HEK293 (cell line): ENCODE data around the gene PTH1R.

Experiments
- CTCF ChIA-PET: fragments of 350-600 bp; formaldehyde crosslinking; extraction: SDS; loops from one replicate; lab custom pipeline; 2021; ENCODE audit warnings: antibody characterized with exemption; lab: Yijun Ruan, JAX
- POLR2A ChIA-PET: fragments of 300-600 bp; formaldehyde crosslinking; extraction: SDS; loops from one replicate; lab custom pipeline; 2020; ENCODE audit warnings: antibody characterized with exemption, inconsistent platforms; lab: Yijun Ruan, JAX
- H3K27ac ChIP-seq: fragments of 200-500 bp; sonication (Bioruptor generic); 2 replicates; pipeline ENCODE4 v1.5.1; 2014; ENCODE audit warnings: low read depth, low read length, control low read depth, inconsistent platforms; ENCODE audit errors: extremely low read depth
- H3K36me3 ChIP-seq, 2 experiments: fragments of 200-500 bp in 1 of 2; sonication (Bioruptor generic) in 1 of 2; 1 replicate in 1 of 2; 2 replicates in 1 of 2; pipeline ENCODE4 v1.5.1; 2014 to 2017; ENCODE audit warnings: inconsistent platforms in 2 of 2, low read length in 2 of 2; ENCODE audit not compliant: control insufficient read depth in 2 of 2, insufficient read depth in 1 of 2
- H3K4me1 ChIP-seq: fragments of 200-500 bp; sonication (Bioruptor generic); 2 replicates; pipeline ENCODE4 v1.5.1; 2014; ENCODE audit warnings: mild to moderate bottlenecking, low read length, inconsistent platforms; ENCODE audit not compliant: control insufficient read depth, insufficient read depth
- H3K4me3 ChIP-seq: 2 replicates; pipeline ENCODE4 v1.5.1; 2011; ENCODE audit warnings: low read depth, mild to moderate bottlenecking, control low read depth, low read length, moderate library complexity
- H3K9me3 ChIP-seq: fragments of 200-500 bp; sonication (Bioruptor generic); 2 replicates; pipeline ENCODE4 v1.5.1; 2014; ENCODE audit warnings: low read depth, low read length, inconsistent platforms; ENCODE audit not compliant: control insufficient read depth, insufficient read depth
- AEBP2 ChIP-seq: fragments of 450-650 bp; formaldehyde crosslinking; IDR thresholded peaks from 2 replicates; pipeline ENCODE4 v1.5.1; 2016; ENCODE audit warnings: missing biosample characterization, missing genetic modification characterization, borderline replicate concordance
- CTCF ChIP-seq: fragments of 450-650 bp; formaldehyde crosslinking; IDR thresholded peaks from 2 replicates; pipeline ENCODE4 v1.5.1; 2016; ENCODE audit warnings: missing biosample characterization, missing genetic modification characterization
- HIC1 ChIP-seq: fragments of 450-650 bp; formaldehyde crosslinking; IDR thresholded peaks from 2 replicates; pipeline ENCODE4 v1.5.1; 2016; ENCODE audit warnings: missing biosample characterization, missing genetic modification characterization
- KLF1 ChIP-seq: fragments of 450-650 bp; formaldehyde crosslinking; IDR thresholded peaks from 2 replicates; pipeline ENCODE4 v1.5.1; 2016; ENCODE audit warnings: missing biosample characterization, missing genetic modification characterization
- OVOL3 ChIP-seq: fragments of 450-650 bp; formaldehyde crosslinking; IDR thresholded peaks from 2 replicates; pipeline ENCODE4 v1.5.1; 2016; ENCODE audit warnings: missing biosample characterization, missing genetic modification characterization
- PBX3 ChIP-seq: sonication (generic); formaldehyde crosslinking; IDR thresholded peaks from 2 replicates; pipeline ENCODE4 v1.8.1; 2022; ENCODE audit warnings: mild to moderate bottlenecking, moderate library complexity, missing genetic modification reagents
- ZBTB1 ChIP-seq: fragments of 450-650 bp; formaldehyde crosslinking; IDR thresholded peaks from 2 replicates; pipeline ENCODE4 v1.5.1; 2016; ENCODE audit warnings: missing biosample characterization, missing genetic modification characterization
- ZBTB6 ChIP-seq: fragments of 450-650 bp; formaldehyde crosslinking; IDR thresholded peaks from 2 replicates; pipeline ENCODE4 v1.5.1; 2017; ENCODE audit warnings: missing biosample characterization, missing genetic modification characterization
- ZNF138 ChIP-seq: fragments of 450-650 bp; formaldehyde crosslinking; IDR thresholded peaks from 2 replicates; pipeline ENCODE4 v1.5.1; 2016; ENCODE audit warnings: missing biosample characterization, missing genetic modification characterization, borderline replicate concordance
- ZNF175 ChIP-seq: fragments of 450-650 bp; formaldehyde crosslinking; IDR thresholded peaks from 2 replicates; pipeline ENCODE4 v1.5.1; 2016; ENCODE audit warnings: missing biosample characterization, missing genetic modification characterization
- ZNF248 ChIP-seq: fragments of 450-650 bp; formaldehyde crosslinking; IDR thresholded peaks from 2 replicates; pipeline ENCODE4 v1.5.1; 2017; ENCODE audit warnings: missing biosample characterization, missing genetic modification characterization
- ZNF280C ChIP-seq: fragments of 450-650 bp; formaldehyde crosslinking; IDR thresholded peaks from 2 replicates; pipeline ENCODE4 v1.5.1; 2016; ENCODE audit warnings: missing biosample characterization, missing genetic modification characterization
- ZNF366 ChIP-seq: fragments of 450-650 bp; formaldehyde crosslinking; conservative IDR thresholded peaks from 2 replicates; pipeline ENCODE4 v1.5.1; 2016; ENCODE audit warnings: missing biosample characterization, missing genetic modification characterization
- ZNF423 ChIP-seq: fragments of 450-650 bp; formaldehyde crosslinking; IDR thresholded peaks from 2 replicates; pipeline ENCODE4 v1.5.1; 2016; ENCODE audit warnings: missing biosample characterization, missing genetic modification characterization
- ZNF513 ChIP-seq: fragments of 450-650 bp; IDR thresholded peaks from 2 replicates; pipeline ENCODE4 v1.5.1; 2018; ENCODE audit warnings: missing biosample characterization, missing genetic modification characterization
- ZNF530 ChIP-seq: fragments of 450-650 bp; formaldehyde crosslinking; IDR thresholded peaks from 2 replicates; pipeline ENCODE4 v1.5.1; 2016; ENCODE audit warnings: low read depth, missing biosample characterization, missing genetic modification characterization
- ZNF549 ChIP-seq: fragments of 450-650 bp; IDR thresholded peaks from 2 replicates; pipeline ENCODE4 v1.5.1; 2018; ENCODE audit warnings: missing biosample characterization, missing genetic modification characterization, mild to moderate bottlenecking, inconsistent platforms, moderate library complexity
- ZNF639 ChIP-seq: fragments of 450-650 bp; formaldehyde crosslinking; IDR thresholded peaks from 2 replicates; pipeline ENCODE4 v1.5.1; 2016; ENCODE audit warnings: missing biosample characterization, missing genetic modification characterization
- ZNF677 ChIP-seq: fragments of 450-650 bp; IDR thresholded peaks from 2 replicates; pipeline ENCODE4 v1.5.0; 2018; ENCODE audit warnings: missing biosample characterization, mild to moderate bottlenecking, missing genetic modification characterization, moderate library complexity
- ZNF701 ChIP-seq: fragments of 450-650 bp; formaldehyde crosslinking; IDR thresholded peaks from 2 replicates; pipeline ENCODE4 v1.5.1; 2016; ENCODE audit warnings: missing biosample characterization, missing genetic modification characterization
- ZNF837 ChIP-seq: fragments of 450-650 bp; formaldehyde crosslinking; IDR thresholded peaks from 2 replicates; pipeline ENCODE4 v1.5.1; 2016; ENCODE audit warnings: missing biosample characterization, missing genetic modification characterization
- ZNF843 ChIP-seq: fragments of 450-650 bp; formaldehyde crosslinking; IDR thresholded peaks from 2 replicates; pipeline ENCODE4 v1.5.1; 2016; ENCODE audit warnings: missing biosample characterization, missing genetic modification characterization

Gene PTH1R

GRCh38 chr3:46844881-46845312, 32.6 kb upstream of the PTH1R start (continued):
- no peak for TF ChIP-seq ZNF513 (tag by site-specific recombination)
- no peak for TF ChIP-seq PBX3 (CRISPR knock-in tag)
- no peak for TF ChIP-seq ZBTB6
- no peak for TF ChIP-seq ZNF843 (tag by site-specific recombination)
- no peak for TF ChIP-seq ZNF280C
- no peak for TF ChIP-seq ZNF530 (tag by site-specific recombination)
- no peak for TF ChIP-seq ZNF677 (tag by site-specific recombination)
- no peak for TF ChIP-seq ZNF138 (tag by site-specific recombination)

- CTCF ChIA-PET: interaction anchor here (0.5 to 1.9 kb wide), 9 partner anchors 10 to 152 kb away, joined by 3 to 6 read pairs (median 4); no protein-coding TSS in a partner anchor
- POLR2A ChIA-PET: interaction anchor here (0.8 to 1.3 kb wide), 4 partner anchors 21 to 535 kb away, joined by 3 to 7 read pairs (median 4); partner anchors contain the start of gene PTPN23
- Histone ChIP-seq H3K4me3 (peak overlapping the region; percentile 48), H3K9me3 (no peaks in the 10 kb centered on the region), H3K27ac (peak overlapping the region; percentile 39; the same call in 1 of the 2 replicates), H3K36me3 (no peaks in the 10 kb centered on the region), H3K4me1 (no peaks in the 10 kb centered on the region)
- TF ChIP-seq ZNF248 (no peak), ZNF639 (no peak), OVOL3 (tag by site-specific recombination) (no peak), ZBTB1 (tag by site-specific recombination) (no peak), ZNF175 (tag by site-specific recombination) (no peak), KLF1 (tag by site-specific recombination) (no peak), HIC1 (tag by site-specific recombination) (no peak), CTCF (tag by site-specific recombination) (no peak), AEBP2 (tag by site-specific recombination) (no peak), ZNF423 (tag by site-specific recombination) (no peak), ZNF549 (tag by site-specific recombination) (no peak), ZNF701 (tag by site-specific recombination) (no peak), ZNF837 (tag by site-specific recombination) (no peak), ZNF366 (no peak)
Observed at GRCh38 chr3:46845397-46845859, 32.1 kb upstream of the PTH1R start.
